ENCODE data around the gene TTC9B.

DNA sequence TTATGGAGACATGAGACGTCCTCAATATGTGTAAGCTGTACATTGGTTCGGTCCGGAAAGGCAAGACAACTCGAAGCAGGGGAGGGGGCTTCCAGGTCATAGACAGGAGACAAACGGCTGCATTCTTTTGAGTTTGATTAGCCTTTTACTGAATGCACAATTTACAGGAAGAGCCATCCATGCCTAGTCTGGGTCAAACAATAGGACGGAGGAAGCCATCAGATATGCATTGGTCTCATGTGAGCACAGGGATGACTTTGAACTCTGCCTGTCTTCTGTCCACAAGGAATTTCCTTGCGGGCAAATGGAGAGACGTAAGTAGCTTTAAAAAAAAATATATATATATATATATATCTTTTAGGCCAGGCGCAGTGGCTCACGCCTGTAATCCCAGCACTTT is 10.2 kb upstream of the TTC9B start:
- TF ChIP-seq, protein P1, sequence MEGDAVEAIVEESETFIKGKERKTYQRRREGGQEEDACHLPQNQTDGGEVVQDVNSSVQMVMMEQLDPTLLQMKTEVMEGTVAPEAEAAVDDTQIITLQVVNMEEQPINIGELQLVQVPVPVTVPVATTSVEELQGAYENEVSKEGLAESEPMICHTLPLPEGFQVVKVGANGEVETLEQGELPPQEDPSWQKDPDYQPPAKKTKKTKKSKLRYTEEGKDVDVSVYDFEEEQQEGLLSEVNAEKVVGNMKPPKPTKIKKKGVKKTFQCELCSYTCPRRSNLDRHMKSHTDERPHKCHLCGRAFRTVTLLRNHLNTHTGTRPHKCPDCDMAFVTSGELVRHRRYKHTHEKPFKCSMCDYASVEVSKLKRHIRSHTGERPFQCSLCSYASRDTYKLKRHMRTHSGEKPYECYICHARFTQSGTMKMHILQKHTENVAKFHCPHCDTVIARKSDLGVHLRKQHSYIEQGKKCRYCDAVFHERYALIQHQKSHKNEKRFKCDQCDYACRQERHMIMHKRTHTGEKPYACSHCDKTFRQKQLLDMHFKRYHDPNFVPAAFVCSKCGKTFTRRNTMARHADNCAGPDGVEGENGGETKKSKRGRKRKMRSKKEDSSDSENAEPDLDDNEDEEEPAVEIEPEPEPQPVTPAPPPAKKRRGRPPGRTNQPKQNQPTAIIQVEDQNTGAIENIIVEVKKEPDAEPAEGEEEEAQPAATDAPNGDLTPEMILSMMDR (conservative IDR thresholded peaks at IDR 0.05), result no peak
- TF ChIP-seq ZFX (IDR thresholded peaks at IDR 0.05), result no peak
